Sigmoid colon (tissue), 4 donors: ENCODE measurements around the gene PFKP.

Experiments used
- CTCF ChIP-seq, 4 experiments: fragments of 450-650 bp in 3 of 4; fragments of 200-600 bp in 1 of 4; IDR thresholded peaks; one replicate each; pipeline ENCODE4 v1.5.1; 2016 to 2019; ENCODE audit warnings: antibody characterized with exemption in 4 of 4, mild to moderate bottlenecking in 3 of 4, moderate library complexity in 2 of 4
- POLR2A ChIP-seq, 2 donors: fragments of 450-650 bp; IDR thresholded peaks; one replicate each; pipeline ENCODE4 v1.6.1; 2016; ENCODE audit warnings: antibody characterized with exemption in 2 of 2, mild to moderate bottlenecking in 2 of 2, moderate library complexity in 2 of 2
- POLR2AphosphoS5 ChIP-seq, 4 donors: sonication (generic); formaldehyde crosslinking; IDR thresholded peaks; one replicate each; pipeline ENCODE4 v1.6.1; 2017; ENCODE audit warnings: antibody characterized with exemption in 4 of 4

- TF ChIP-seq CTCF (IDR thresholded peaks at IDR 0.05) (no peak), POLR2AphosphoS5 (IDR thresholded peaks at IDR 0.05) (no peak), POLR2A (IDR thresholded peaks at IDR 0.05) (no peak)
Measured at GRCh38 chr10:3069876-3070275, 2.5 kb downstream of the PFKP start.
